Endothelial cell of umbilical vein (primary cell): ENCODE results near the gene CLEC20A. TPM values are rescaled to one million over a fixed set of nuclear protein-coding genes. Genes with fewer than 3 reads are reported as not detected.

Source experiments
- BruUV-seq: library from RNA; stranded (reverse); fragments of 400-500 nt; replicated peaks from 2 replicates; lab custom pipeline; 2021; lab: Mats Ljungman, UMichigan
- CTCF ChIA-PET: fragments of 300-600, 350-600 bp; sonication (Branson Sonifier 250); formaldehyde crosslinking; loops from one replicate; lab custom pipeline; 2021; ENCODE audit warnings: antibody characterized with exemption, inconsistent platforms; lab: Charles Lee
- POLR2A ChIA-PET: fragments of 300-600, 350-600 bp; sonication (Branson Sonifier 250); formaldehyde crosslinking; loops from one replicate; lab custom pipeline; 2021; ENCODE audit warnings: antibody characterized with exemption, inconsistent platforms; lab: Charles Lee
- DNase-seq: peaks from one replicate; pipeline ENCODE4 v3.0.0-alpha.2; 2011; ENCODE audit warnings: low read depth, low spot score
- FAIRE-seq: peaks from 2 replicates; lab custom pipeline; 2011; peaks lifted over from hg19 to GRCh38; lab: Jason Lieb, UNC
- H2AFZ ChIP-seq: 2 replicates; pipeline ENCODE4 v1.6.0; 2012; ENCODE audit warnings: low read depth, low read length, control low read depth, inconsistent platforms
- H3K27ac ChIP-seq: 2 replicates; pipeline ENCODE4 v1.5.1; 2011; ENCODE audit warnings: low read depth, mild to moderate bottlenecking, control low read depth, low read length, moderate library complexity; ENCODE audit not compliant: insufficient read depth
- H3K27me3 ChIP-seq, 2 experiments: 2 replicates each; pipeline versions ENCODE4 v1.6.0 to v1.6.1; 2011; ENCODE audit warnings: low read length in 2 of 2, mixed read lengths in 1 of 2; ENCODE audit not compliant: control insufficient read depth in 2 of 2, insufficient read depth in 2 of 2
- H3K36me3 ChIP-seq, 2 experiments: 2 replicates in 1 of 2; 3 replicates in 1 of 2; pipeline ENCODE4 v1.5.1; 2011; ENCODE audit warnings: low read length in 2 of 2, mild to moderate bottlenecking in 1 of 2, moderate library complexity in 1 of 2; ENCODE audit not compliant: control insufficient read depth in 2 of 2, insufficient read depth in 2 of 2; ENCODE audit errors: extremely low read depth in 1 of 2
- H3K4me1 ChIP-seq: 3 replicates; pipeline ENCODE4 v1.5.1; 2011; ENCODE audit warnings: mild to moderate bottlenecking, low read length; ENCODE audit not compliant: control insufficient read depth, insufficient read depth; ENCODE audit errors: extremely low read depth
- H3K4me2 ChIP-seq: 2 replicates; pipeline ENCODE4 v1.6.1; 2011; ENCODE audit warnings: low read length, control low read depth, mixed read lengths; ENCODE audit not compliant: insufficient read depth
- H3K4me3 ChIP-seq, 3 experiments: fragments of 200-600 bp in 1 of 3; sonication (generic), shearing (Covaris generic) in 1 of 3; replicated peaks in 1 of 3; 2 replicates each; pipeline ENCODE4 v1.5.1; 2011 to 2016; ENCODE audit warnings: control low read depth in 3 of 3, low read length in 3 of 3, mild to moderate bottlenecking in 2 of 3, inconsistent platforms in 1 of 3, low read depth in 1 of 3, moderate library complexity in 1 of 3; ENCODE audit not compliant: insufficient read depth in 1 of 3
- H3K79me2 ChIP-seq: 2 replicates; pipeline ENCODE4 v1.6.0; 2012; ENCODE audit warnings: low read length, inconsistent platforms; ENCODE audit not compliant: control insufficient read depth, insufficient read depth
- H3K9ac ChIP-seq: replicated peaks from 2 replicates; pipeline ENCODE3; 2011; ENCODE audit warnings: low read length, control low read depth; ENCODE audit not compliant: insufficient read depth; ENCODE audit errors: extremely low read depth
- H3K9me1 ChIP-seq: replicated peaks from 3 replicates; pipeline ENCODE4 v1.6.0; 2011; ENCODE audit warnings: mild to moderate bottlenecking, low read length; ENCODE audit not compliant: control insufficient read depth, insufficient read depth; ENCODE audit errors: extremely low read depth
- H3K9me3 ChIP-seq: replicated peaks from 2 replicates; pipeline ENCODE4 v1.5.1; 2012; ENCODE audit warnings: low read length, inconsistent platforms; ENCODE audit not compliant: control insufficient read depth, insufficient read depth
- H4K20me1 ChIP-seq: replicated peaks from 2 replicates; pipeline ENCODE3; 2011; ENCODE audit warnings: mild to moderate bottlenecking, low read length; ENCODE audit not compliant: control insufficient read depth, insufficient read depth; ENCODE audit errors: extremely low read depth
- CTCF ChIP-seq, 2 donors: IDR thresholded peaks; 1 replicate in 1 of 2; 2 replicates in 1 of 2; pipeline ENCODE4 v1.5.1; 2011; ENCODE audit warnings: low read length in 2 of 2, mild to moderate bottlenecking in 2 of 2, moderate library complexity in 2 of 2, control low read depth in 1 of 2, inconsistent platforms in 1 of 2, low read depth in 1 of 2; ENCODE audit not compliant: insufficient read depth in 1 of 2; ENCODE audit errors: extremely low read depth in 1 of 2
- MYC ChIP-seq: IDR thresholded peaks from one replicate; pipeline ENCODE4 v1.6.1; 2011; ENCODE audit warnings: mild to moderate bottlenecking, low read depth, low read length
- POLR2AphosphoS5 ChIP-seq: IDR thresholded peaks from 2 replicates; pipeline ENCODE4 v1.6.1; 2012; ENCODE audit warnings: low read depth, mild to moderate bottlenecking, control low read depth, low read length, moderate library complexity; ENCODE audit not compliant: insufficient read depth
- dilution Hi-C: fragments of 300-500 bp; cut with MboI; formaldehyde crosslinking; loops from one replicate; pipeline ENCODE4 v1.15.0; 2019; ENCODE audit warnings: low sequenced_read_pairs; ENCODE audit not compliant: extremely low pct_ligation_motif_present
- intact Hi-C: fragments of 100-400 bp; cut with micrococcal nuclease; formaldehyde crosslinking; loops from one replicate; pipeline ENCODE4 v1.10.0; 2022
- polyA plus RNA-seq, 4 experiments: library from polyadenylated mRNA; depleted of rRNA in 3 of 4; stranded (reverse) in 3 of 4; unstranded in 1 of 4; fragments of >200 nt; gene quantifications; 2 replicates each; pipeline versions ENCODE4 v1.2.1 to v1.2.3, GENCODE V29; 2011 to 2012; ENCODE audit warnings: missing spikeins in 1 of 4
- total RNA-seq: library from RNA; stranded (reverse); gene quantifications from 2 replicates; pipeline ENCODE4 v1.2.3, GENCODE V29; 2021

Gene CLEC20A
- total and polyA plus RNA-seq, 2 donors (not counting 3 experiments of a cell fraction or from before 2014, with no cell fraction given), result not detected

DNA sequence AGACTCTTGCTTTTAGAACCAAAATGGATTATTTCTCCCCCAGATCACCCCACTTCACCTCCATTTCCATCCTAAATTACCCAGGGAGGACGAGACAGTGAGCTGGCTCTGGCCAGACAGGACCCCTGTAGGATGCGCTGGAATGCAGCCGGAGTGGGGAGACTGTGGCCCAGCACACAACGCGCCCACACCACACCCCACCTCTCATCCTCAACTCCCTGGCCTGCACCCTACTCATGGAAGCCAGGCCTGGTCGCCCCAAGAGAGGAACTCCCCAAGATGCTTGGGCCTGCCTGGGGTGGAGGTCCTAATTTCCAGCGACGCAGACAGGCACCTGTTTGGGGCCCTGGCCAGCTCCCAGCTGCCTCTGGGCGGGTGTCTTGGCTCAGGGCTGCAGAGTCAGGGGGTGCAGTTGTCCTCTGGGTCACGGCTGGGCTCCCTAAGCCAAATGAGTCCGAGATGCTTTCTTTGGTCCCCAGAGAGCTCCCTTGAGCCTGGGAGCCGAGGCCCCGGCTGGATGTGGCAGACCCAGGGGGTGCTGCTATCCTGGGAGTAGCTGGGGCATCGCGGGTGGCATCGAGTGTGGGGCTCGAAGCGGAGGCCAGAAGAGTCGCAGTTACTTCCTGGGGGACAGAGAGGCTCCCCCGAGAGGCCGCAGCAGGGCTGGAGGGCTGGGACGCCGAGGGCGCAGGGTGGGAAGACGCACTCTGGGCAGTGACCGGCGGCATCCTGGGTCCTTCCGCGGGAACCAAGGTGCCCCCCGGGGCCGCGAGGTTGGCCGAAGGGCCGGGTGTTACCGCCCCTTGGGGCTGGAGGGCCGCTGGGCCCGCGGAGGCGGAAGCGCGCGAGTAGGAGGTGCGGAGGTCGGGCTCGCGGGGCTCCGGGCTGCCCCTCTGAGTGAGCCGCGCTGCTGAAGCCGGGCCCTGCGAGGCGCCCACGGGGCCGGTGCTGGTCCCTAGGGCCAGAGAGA lies 10.4 kb downstream of the CLEC20A start:
- intact Hi-C loops (no loop called here), dilution Hi-C loops (no loop called here)
- Histone ChIP-seq H3K4me3 (no peak overlapping the region), H3K27me3 (no peaks in the 10 kb centered on the region), H3K36me3 (no peaks in the 10 kb centered on the region), H3K79me2 (no peaks in the 10 kb centered on the region), H3K27ac (no peak overlapping the region), H3K9me3 (no peaks in the 10 kb centered on the region), H2AFZ (peak overlapping the region; percentile 87), H4K20me1 (no peaks in the 10 kb centered on the region), H3K9ac (no peak overlapping the region), H3K4me1 (peaks cover 20% of the 10 kb centered on the region), H3K4me2 (no peak overlapping the region), H3K9me1 (no peaks in the 10 kb centered on the region)
- no TSS peak for BruUV-seq
- CTCF ChIA-PET, result interaction anchor here (1.0 to 1.7 kb wide), 4 partner anchors 9 to 176 kb away, joined by 3 to 6 read pairs (median 6); no protein-coding TSS in a partner anchor
- POLR2A ChIA-PET, result no interaction called here
- FAIRE-seq (no peak), DNase-seq (no peak)
- no peak for TF ChIP-seq POLR2AphosphoS5
- no peak for TF ChIP-seq CTCF (IDR thresholded peaks at IDR 0.05; ENCODE audit: extremely low read depth in 1 of 2, insufficient read depth in 1 of 2, low read depth in 1 of 2, low read length in 2 of 2)
- no peak for TF ChIP-seq MYC
